ENCODE measurements around the gene CTNNA2. TPM values are rescaled to one million over a fixed set of nuclear protein-coding genes. Genes with fewer than 3 reads are reported as not detected.

The CTNNA2 gene
- total and polyA plus RNA-seq, 2 of the 8 experiments (the other 6 are each of a cell fraction or from before 2014, with no cell fraction given) = 3.9 to 9.0 TPM

- TF ChIP-seq NANOG (IDR thresholded peaks at IDR 0.05; ENCODE audit: insufficient read depth, low read depth, low read length, poor library complexity, severe bottlenecking) = no peak
- no peak for TF ChIP-seq E2F6 (IDR thresholded peaks at IDR 0.05)
Observed at GRCh38 chr2:80621656-80622055, 1108.8 kb downstream of the CTNNA2 start (continued).

All from H1 (cell line).